ENCODE data around the gene BAMBI. TPM values are rescaled to one million over a fixed set of nuclear protein-coding genes. Genes with fewer than 3 reads are reported as not detected.
A peak's percentile ranks its signal among the peaks of the same experiment; 100 is the strongest.

BAMBI gene
- polyA plus RNA-seq, 1 of the 3 experiments (the other 2 are of a cell fraction), result 2.8 TPM

GRCh38 chr10:28678687-28679457 is 1.6 kb downstream of the BAMBI start (continued):
- TF ChIP-seq IRF3 (IDR thresholded peaks at IDR 0.05; ENCODE audit: low read depth, low read length) (no peak), FOXM1 (IDR thresholded peaks at IDR 0.05; ENCODE audit: low read depth) (no peak), EZH2phosphoT487 (IDR thresholded peaks at IDR 0.05; ENCODE audit: borderline replicate concordance, low read depth) (no peak), RXRA (IDR thresholded peaks at IDR 0.05; ENCODE audit: borderline replicate concordance, low read depth) (no peak), FOSL2 (IDR thresholded peaks at IDR 0.05; ENCODE audit: borderline replicate concordance, low read depth) (no peak), GATA2 (CRISPR knock-in tag; IDR thresholded peaks at IDR 0.05) (no peak)

- Histone ChIP-seq H4K20me1 (ENCODE audit: insufficient read depth) (no peaks in the 10 kb centered on the region), H3K36me3 (replicated peaks in 1 of 2; ENCODE audit: control insufficient read depth in 1 of 2, insufficient read depth in 2 of 2, low read length in 1 of 2) (peaks cover 10 to 14% of the 10 kb centered on the region in 2 experiments), H3K27ac (ENCODE audit: low read depth in 2 of 2, low read length in 1 of 2) (peak overlapping the region; percentile 49 to 92; a peak in 3 of 4 replicates), H3K9me3 (no peaks in the 10 kb centered on the region), H3K9ac (peak overlapping the region; percentile 72; the same call in 1 of the 2 replicates), H3K27me3 (ENCODE audit: insufficient read depth) (peaks cover 10% of the 10 kb centered on the region; the same call in 1 of the 2 replicates), H3K9me2 (no peaks in the 10 kb centered on the region), H3F3A (replicated peaks; ENCODE audit: insufficient read depth) (no peaks in the 10 kb centered on the region), H3K4me3 (ENCODE audit: low read depth in 2 of 2, low read length in 1 of 2) (peak overlapping the region; percentile 82 to 87), H3K4me2 (peak overlapping the region; percentile 92), H3K79me2 (ENCODE audit: insufficient read depth) (peaks cover 37% of the 10 kb centered on the region), H2AFZ (ENCODE audit: low read depth) (peak overlapping the region; percentile 84), H3K4me1 (ENCODE audit: control insufficient read depth in 1 of 2, insufficient read depth in 2 of 2, low read depth in 1 of 2, low read length in 1 of 2) (peaks cover 11 to 31% of the 10 kb centered on the region in 2 experiments; a peak in 3 of 4 replicates)
- 5% methylated on average over 15 of the region's 15 CpGs for WGBS (ENCODE audit: low lambda C conversion rate)
- peak; percentile 37 for DNase-seq
- ChIA-PET POLR2A (no interaction called here), CTCF (interaction anchor here (0.6 to 5.9 kb wide), 8 partner anchors 11 to 624 kb away, joined by 3 to 40 read pairs (median 7); no protein-coding TSS in a partner anchor)
- TF ChIP-seq MAX (IDR thresholded peaks at IDR 0.05; ENCODE audit: low read depth), result no peak
- no peak for TF ChIP-seq IRF3 (IDR thresholded peaks at IDR 0.05; ENCODE audit: low read depth, low read length)
- no peak for TF ChIP-seq TEAD4 (IDR thresholded peaks at IDR 0.05; ENCODE audit: borderline replicate concordance, insufficient read depth)
- TF ChIP-seq MXI1 (IDR thresholded peaks at IDR 0.05; ENCODE audit: low read depth, low read length), result peak; percentile 83
- no peak for TF ChIP-seq EP300 (IDR thresholded peaks at IDR 0.05; ENCODE audit: borderline replicate concordance in 1 of 2, low read depth in 1 of 2, low read length in 1 of 2)
- peak; percentile 41 for TF ChIP-seq RAD21 (IDR thresholded peaks at IDR 0.05; ENCODE audit: low read length)
- TF ChIP-seq USF1 (IDR thresholded peaks at IDR 0.05; ENCODE audit: borderline replicate concordance, low read depth), result no peak
- no peak for TF ChIP-seq TAF1 (IDR thresholded peaks at IDR 0.05; ENCODE audit: borderline replicate concordance, low read depth, low read length)
- TF ChIP-seq SIN3A (IDR thresholded peaks at IDR 0.05; ENCODE audit: borderline replicate concordance, low read depth, low read length), result no peak
- no peak for TF ChIP-seq JUND (IDR thresholded peaks at IDR 0.05)
- no peak for TF ChIP-seq RCOR1 (IDR thresholded peaks at IDR 0.05; ENCODE audit: low read length)
- TF ChIP-seq RXRA (IDR thresholded peaks at IDR 0.05; ENCODE audit: borderline replicate concordance, low read depth), result no peak
- TF ChIP-seq NRF1 (IDR thresholded peaks at IDR 0.05; ENCODE audit: low read depth, low read length), result 0 out of 2 replicates have a peak, but pooled peaks have one; percentile 1
- TF ChIP-seq FOXM1 (IDR thresholded peaks at IDR 0.05; ENCODE audit: low read depth), result no peak
- peak; percentile 60 for TF ChIP-seq CTCF (IDR thresholded peaks at IDR 0.05)
- TF ChIP-seq FOXJ3 (CRISPR knock-in tag; IDR thresholded peaks at IDR 0.05), result no peak
- no peak; the same call in 1 of the 2 replicates for TF ChIP-seq SMC3 (IDR thresholded peaks at IDR 0.05; ENCODE audit: low read depth, low read length)
- no peak for TF ChIP-seq MEF2A (IDR thresholded peaks at IDR 0.05; ENCODE audit: borderline replicate concordance, low read depth)
- TF ChIP-seq CHD2 (IDR thresholded peaks at IDR 0.05; ENCODE audit: low read length, partially characterized antibody), result no peak
- no peak for TF ChIP-seq NFIC (IDR thresholded peaks at IDR 0.05; ENCODE audit: borderline replicate concordance)
- TF ChIP-seq EZH2phosphoT487 (IDR thresholded peaks at IDR 0.05; ENCODE audit: borderline replicate concordance, low read depth), result no peak
- TF ChIP-seq GABPA (IDR thresholded peaks at IDR 0.05; ENCODE audit: low read depth), result no peak
These were observed 2.4 kb downstream of the BAMBI start for GRCh38 chr10:28679581-28680357.

Data from SK-N-SH (cell line).